GM19455 (cell line): ENCODE data around the gene PGBD5.

ENCODE experiments used
- ATAC-seq: cut with Tn5 transposase; IDR thresholded peaks from one replicate; pipeline ENCODE4 v1.9.1; 2021; ENCODE audit not compliant: unreplicated experiment

PGBD5 gene

DNA sequence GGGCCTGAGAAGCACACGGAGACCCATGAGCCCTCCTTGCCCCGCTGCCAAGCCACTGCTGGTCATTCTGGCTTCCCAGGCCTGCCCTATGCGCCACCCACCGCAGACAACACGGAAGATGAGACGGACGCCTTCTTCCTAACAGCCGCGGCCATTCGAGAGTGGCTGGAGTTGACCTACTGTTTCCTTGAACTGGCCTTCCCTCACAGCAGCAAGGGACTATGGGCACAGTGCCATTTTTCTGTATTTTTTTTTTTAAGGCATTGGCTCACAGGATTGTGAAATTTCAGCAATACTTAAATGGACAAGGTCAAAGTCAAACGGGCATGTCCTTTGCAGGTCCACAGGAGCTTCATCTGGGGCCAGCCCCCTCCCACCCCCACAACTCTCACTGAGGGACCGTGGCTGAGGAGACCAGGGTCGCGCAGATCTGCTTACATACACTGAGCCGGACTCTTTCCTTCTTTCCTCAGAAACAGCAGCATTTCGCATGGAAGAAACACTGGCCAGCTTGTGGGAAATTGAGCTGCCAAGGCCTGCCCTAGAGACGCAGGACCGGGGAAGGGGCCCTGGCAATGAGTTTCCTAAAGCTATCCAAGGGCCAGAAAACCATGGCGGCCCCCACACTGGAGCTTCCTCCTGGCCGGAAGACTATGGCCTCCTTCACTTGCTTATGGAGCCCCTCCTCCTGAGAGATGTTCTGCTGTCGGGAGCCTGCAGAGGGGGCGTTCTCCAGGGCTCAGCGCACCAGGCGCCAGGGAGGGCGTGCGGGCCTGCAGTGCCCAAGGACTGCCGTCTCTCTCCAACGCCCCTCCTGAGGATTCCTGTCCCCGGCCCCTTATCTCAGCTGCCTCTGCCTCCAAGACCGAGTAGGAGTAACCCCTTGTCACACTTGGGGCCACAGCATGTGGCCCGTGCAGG lies 98.9 kb downstream of the PGBD5 start:
- ATAC-seq: no peak

- ATAC-seq: no peak
Measured at GRCh38 chr1:230323686-230324085, 102.4 kb downstream of the PGBD5 start.

- ATAC-seq: no peak
Measured at GRCh38 chr1:230322967-230323547, 103.1 kb downstream of the PGBD5 start.

GRCh38 chr1:230322421-230322756 lies 103.7 kb downstream of the PGBD5 start:
- no peak for ATAC-seq

DNA sequence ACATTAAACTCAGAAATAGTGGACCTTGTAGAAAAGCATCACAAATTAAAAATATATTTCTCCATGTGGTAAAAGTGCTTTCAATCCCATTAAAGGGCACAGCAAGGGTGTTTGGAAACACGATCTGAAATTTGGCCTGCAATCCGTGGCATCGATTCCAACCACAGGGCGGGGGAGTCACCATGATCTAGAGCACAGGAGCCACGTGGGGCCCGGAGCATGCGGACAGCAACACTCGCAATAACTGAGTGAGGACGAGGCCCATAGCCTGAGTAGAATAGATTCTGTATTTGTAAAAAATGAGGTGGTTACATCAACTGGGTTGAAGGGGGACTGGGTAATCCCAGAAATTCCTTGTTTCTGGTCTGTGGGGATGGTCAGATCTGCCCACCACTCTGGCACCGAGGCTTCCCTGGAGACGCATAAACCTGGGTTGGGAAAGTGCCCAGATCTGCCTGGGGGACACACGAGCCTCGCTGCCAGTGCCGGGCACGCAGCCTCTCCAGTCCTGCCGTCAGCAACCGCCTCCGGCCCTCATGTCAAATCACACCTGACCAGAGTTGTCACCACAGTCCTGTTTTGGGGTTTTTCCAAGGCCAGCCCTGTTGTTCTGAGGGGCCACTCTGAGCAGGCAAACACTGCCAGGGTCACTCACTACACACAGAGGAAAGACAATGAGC lies 104.3 kb downstream of the PGBD5 start:
- ATAC-seq: no peak

DNA sequence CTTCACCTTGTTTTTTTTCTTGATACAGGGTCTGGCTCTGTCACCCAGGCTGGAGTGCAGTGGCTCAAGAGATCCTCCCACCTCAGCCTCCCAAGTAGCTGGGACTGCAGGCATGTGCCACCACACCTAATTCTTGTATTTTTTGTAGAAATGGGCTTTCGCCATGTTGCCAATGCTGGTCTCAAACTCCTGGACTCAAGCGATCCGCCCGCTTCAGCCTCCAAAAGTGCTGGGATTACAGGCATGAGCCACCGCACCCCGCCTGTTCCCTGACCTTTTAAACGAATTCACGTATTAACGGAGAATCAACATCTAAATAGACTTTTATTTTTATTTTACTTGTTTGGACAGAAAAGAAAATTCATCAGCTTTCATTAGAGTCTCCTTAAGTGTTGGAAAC lies 104.8 kb downstream of the PGBD5 start:
- ATAC-seq: no peak

- ATAC-seq: no peak
Measured at GRCh38 chr1:230320804-230321203, 105.3 kb downstream of the PGBD5 start.

DNA sequence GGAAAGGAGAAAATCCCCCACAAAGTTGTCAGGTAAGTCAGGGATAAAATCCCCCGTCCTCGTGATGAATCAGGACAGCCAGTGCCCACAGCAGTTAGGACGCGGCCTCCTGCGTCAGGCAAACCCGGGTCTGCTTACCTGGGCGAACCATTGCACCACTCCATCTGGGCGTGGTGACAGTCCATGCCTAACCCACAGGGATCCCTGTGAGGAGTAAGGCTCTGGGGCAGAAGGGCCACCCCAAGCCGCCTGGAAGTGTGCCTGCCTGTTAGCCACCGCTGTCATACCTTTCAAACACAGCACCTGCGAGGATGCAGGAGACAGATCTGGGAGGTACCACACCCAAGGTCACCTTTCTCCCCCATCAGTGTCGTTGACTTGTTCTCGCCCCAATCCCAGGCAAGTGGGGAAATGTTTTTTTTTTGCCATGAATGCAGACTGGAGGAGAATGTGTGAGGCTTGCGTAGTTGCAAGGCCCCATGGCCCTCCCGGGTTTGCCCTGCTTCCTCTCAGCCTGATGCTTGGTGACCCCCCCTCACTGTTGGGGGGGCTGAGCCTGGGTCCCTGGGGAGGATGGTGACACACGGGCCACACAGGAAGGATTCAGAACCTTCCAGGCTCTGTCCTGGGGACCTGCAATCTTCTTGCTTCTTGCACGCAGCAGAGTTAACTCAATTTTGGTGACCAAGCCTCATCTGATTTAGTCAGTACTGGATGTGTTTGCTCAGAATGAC lies 107.0 kb downstream of the PGBD5 start:
- ATAC-seq: no peak

DNA sequence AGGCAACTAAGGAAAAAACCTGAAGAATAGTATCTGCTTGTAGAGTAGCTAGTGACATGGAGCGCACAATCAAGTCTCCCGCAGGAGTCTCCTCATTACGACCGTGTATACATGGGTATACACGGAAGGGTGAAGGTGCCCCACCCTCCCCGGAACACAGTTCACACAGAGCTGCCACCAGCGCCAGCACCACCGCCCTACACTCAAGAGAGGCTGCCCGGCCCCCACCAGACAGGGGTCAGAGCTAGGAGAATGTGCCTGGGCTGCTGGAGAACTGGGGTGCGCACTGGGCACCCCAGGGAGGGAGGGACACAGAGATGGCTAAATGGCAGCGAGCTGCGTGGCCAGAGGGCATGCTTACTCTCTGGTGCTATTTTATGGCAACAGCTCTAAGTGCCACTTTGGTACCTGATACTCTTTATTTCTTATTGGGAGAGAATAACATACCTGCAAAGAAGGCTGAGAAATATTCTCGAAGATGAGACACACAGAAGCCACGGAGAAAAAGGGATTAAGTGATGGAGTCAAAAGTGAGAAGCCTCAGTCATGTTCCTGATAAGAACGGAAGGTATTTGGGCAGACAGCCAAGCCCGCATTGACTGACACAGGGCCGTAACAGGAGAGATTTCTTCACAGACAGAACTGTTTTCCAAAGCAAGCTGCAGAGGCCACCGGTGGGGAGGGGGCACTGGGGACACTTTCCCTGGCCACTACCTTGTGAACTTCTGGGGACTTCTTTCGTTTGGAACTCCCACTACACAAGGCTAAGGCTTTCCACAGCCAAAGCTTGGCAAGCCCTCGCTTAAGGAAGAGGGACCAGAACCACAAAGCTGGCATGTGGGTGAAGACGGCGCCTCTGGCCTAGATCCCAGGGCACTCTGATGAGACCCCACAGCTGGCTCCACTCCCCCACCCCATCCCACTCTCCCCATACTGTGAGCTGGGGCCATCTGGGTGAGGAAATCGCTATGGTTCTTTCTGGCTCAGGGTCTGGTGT lies 108.0 kb downstream of the PGBD5 start:
- ATAC-seq: no peak

GRCh38 chr1:230316864-230317745 lies 109.0 kb downstream of the PGBD5 start:
- no peak for ATAC-seq

DNA sequence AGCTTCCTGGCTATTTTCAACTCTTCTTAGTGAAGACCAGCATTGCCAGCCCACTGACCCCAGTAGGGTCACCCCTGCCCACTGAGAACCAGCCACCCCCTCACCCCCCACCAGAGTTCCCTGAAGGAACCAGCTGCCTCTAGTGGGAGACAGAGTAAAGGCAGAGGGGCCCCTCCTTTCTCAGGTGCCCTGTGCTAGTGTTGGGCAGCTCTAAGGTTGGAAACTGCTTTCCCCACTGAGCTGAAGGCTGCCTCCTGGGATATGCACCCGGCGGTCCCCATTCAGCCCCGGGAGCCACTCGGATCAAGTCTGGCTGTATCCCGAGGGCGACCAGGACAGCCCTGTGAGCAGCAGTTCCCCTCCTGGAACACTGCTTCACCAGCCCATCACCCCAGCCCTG lies 111.0 kb downstream of the PGBD5 start:
- no peak for ATAC-seq

DNA sequence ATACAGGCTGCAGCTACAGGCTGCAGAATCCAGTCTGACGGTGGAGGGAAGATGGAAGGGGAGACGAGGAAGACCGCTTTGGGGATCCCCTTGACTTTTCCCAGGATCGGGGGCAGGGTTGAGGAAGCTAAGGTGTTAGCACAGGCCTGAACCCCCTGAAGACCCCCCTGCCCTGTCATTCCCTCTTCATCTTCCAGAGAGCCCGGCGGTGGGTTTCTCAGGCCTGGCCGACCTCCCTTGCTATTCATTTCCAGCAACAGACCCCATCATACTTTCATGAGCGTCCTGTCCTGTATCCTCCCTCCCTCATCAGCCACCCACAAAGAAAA lies 112.0 kb downstream of the PGBD5 start:
- ATAC-seq: no peak

DNA sequence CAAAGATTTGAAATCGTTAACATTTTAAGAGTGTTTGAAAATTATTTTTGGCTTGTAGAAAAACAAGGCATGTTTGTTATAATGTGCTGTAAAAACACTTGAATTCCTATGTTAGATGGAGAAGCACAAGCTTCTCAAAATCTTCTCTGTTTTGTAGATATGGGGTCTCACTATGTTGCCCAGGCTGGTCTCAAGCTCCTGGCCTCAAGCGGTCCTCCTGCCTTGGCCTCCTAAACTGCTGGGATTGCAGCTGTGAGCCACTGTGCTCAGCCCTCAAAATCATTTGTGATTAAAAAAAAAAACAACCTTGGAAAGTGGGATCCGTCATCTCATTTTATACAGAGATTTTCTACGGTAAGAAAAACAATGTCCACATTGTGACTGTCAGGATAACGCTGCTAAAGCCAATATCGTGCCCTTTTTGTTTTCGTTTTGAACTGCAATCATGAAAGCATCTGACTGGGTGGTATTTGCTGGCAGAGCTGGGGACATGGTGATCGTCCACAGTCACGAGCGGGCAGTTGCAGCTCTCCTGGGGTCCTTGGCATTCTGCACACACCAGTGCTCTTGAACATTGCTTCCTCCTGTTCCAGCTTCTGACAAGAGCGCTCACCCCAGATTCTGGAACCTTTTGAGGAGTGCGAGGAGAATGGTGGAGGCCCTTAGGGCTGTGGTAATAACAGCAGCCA lies 112.5 kb downstream of the PGBD5 start:
- no peak for ATAC-seq

DNA sequence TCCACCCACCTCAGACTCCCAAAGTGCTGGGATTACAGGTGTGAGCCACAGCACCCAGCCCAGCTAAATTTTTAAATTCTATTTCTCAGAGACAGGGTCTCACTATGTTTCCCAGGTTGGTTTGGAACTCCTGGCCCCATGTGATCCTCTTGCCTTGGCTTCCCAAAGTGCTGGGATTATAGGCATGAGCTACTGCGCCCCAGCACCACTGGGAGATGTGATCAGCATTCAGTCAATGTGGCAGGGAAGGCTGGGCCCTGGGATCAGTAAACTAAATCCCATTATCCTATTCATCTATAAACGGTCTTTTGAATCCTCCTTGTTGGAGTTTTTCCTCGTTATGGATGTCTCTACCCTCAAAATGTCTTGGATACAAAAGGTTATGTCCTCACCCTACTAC lies 113.5 kb downstream of the PGBD5 start:
- no peak for ATAC-seq

- ATAC-seq: peak; percentile 54
Measured at GRCh38 chr1:230310381-230311163, 115.6 kb downstream of the PGBD5 start.

DNA sequence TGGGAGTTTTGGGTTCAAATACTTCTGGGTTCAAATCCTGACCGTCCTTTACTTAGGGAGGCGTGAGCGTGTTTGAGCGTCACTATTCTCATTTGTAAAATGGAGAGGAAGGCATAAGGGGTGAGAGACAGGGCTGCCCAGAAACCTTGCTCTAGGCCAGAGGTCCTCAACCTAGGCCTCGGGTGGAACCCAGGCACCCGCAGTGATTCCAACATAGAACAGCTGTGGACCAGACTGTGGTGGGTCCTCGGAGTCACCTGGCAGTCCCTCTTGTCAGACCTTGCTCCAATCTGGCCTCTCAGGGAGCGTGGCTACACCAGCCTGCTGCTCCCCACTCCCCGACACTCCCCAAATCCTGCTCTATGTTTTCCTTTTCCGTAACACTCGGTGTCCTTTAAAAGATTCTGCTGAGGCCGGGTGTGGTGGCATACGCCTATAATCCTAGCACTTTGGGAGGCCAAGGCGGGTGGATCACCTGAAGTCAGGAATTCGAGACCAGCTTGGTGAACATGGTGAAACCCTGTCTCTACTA lies 116.4 kb downstream of the PGBD5 start:
- ATAC-seq: no peak

DNA sequence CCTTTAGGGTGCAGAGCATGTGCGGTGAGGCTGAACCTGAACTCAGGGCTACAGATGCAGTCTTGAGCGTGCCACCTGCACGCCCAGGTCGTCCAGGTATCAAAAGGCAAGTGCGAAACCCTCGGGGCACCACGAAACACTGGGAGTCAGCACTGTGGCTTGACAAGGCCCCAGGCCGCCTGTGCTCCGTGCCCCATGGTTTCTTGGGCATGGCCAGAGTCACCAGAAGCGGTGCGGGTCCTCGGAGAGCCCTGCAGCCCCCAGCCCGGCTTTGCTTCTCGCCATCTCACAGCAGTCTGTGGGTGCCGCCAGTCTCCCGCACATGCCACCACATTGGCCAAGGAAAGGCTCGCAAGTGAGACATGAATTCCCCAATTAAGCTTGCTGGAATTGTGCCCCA lies 117.3 kb downstream of the PGBD5 start:
- ATAC-seq: no peak

DNA sequence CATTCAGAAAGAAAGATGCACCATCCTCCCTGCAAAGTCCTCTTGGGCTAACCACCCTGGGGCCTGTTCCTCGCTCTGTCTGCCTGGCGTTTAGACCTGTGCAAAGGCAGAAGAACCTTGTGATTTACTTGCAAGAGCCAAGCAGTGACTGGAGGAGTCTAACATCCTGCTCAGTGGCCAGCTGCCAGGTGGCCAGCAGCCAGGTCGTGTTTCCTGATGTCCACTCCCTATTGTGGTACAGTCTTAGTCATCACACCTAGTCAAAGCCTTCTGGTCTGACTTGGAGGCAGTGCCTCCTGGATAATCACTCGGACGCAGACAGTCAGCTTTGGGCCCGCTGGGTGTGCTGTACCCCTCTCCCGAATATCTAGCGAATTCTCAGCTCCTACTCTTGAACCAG lies 118.1 kb downstream of the PGBD5 start:
- ATAC-seq: no peak
